DMS53 treated with DMSO at 0.1 percent for 48 hours (cell line): ENCODE measurements around the gene ACRV1.
"Not testable (repeated sequence)": the region's sequence is repeated elsewhere in the genome, so short reads cannot be mapped to it uniquely, and the experiment has no call there.

ENCODE experiments used
- DNase-seq: peaks from one replicate; lab custom pipeline; 2025; ENCODE audit not compliant: unreplicated experiment; lab: John Stamatoyannopoulos, UW

ACRV1 gene, protein sequence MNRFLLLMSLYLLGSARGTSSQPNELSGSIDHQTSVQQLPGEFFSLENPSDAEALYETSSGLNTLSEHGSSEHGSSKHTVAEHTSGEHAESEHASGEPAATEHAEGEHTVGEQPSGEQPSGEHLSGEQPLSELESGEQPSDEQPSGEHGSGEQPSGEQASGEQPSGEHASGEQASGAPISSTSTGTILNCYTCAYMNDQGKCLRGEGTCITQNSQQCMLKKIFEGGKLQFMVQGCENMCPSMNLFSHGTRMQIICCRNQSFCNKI

GRCh38 chr11:125680747-125681146 is at the start of gene ACRV1:
Gene ACRV1, minus strand, starts transcription at chr11:125680847. Its CDS starts 67 bp downstream, at chr11:125680780.
- no peak for DNase-seq

DNA sequence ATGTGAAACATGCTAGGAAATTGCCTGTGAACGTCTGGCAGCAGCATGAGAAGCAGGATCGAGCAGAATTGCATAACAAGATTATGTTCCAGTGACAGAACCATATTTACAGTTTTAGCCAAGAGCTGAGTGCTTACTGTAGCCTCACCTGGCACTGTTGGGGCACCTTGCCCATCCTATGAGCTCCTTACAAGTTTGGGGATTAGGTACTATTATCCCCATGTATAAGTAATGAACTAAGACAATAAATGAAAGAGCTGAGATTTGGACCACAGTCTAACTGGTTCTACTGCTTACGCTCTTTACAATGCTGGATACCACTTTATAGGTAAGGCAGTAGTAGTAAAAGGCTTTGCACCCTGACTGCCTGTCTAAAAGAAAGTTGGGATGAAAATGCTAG is 48.3 kb upstream of the ACRV1 start:
- DNase-seq, result no peak

DNA sequence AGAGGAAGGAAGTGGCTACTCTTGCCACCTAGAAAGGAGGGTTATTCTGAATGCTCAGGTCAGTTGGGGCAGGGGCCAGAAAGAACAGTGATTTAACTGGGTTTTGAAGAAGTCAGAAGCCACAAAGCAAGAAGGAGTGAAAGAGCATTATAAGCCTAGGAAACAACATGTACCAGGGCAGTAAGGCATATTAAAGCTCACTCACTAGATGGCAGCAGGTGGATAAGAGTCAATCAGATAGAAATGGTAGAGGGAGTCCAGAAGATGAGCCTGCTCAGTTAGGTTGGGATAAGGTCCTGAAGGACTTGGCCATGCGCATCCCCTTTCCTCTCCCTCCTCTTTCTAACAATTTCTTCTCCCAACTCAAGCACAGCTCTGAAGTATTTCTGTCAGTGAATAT is 43.5 kb upstream of the ACRV1 start:
- peak; percentile 23 for DNase-seq

GRCh38 chr11:125720781-125721180 is 40.1 kb upstream of the ACRV1 start:
- no peak for DNase-seq

DNA sequence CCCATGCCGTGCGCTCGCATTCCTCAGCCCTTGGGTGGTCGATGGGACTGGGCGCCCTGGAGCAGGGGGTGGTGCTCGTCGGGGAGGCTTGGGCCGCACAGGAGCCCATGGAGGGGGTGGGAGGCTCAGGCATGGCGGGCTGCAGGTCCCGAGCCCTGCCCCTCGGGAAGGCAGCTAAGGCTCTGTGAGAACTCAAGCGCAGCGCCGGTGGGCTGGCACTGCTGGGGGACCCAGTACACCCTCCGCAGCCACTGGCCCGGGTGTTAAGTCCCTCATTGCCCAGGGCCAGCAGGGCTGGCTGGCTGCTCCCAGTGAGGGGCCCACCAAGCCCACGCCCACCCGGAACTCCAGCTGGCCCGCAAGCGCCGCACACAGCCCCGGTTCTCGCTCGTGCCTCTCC is 24.0 kb upstream of the ACRV1 start:
- DNase-seq, result not testable (repeated sequence)

- DNase-seq, result no peak
Measured at GRCh38 chr11:125701858-125702621, 21.4 kb upstream of the ACRV1 start.

- no peak for DNase-seq
Measured at GRCh38 chr11:125701018-125701610, 20.5 kb upstream of the ACRV1 start.

- DNase-seq, result no peak
Measured at GRCh38 chr11:125694951-125695350, 14.3 kb upstream of the ACRV1 start.

- no peak for DNase-seq
Measured at GRCh38 chr11:125692887-125693286, 12.2 kb upstream of the ACRV1 start.

- no peak for DNase-seq
Measured at GRCh38 chr11:125690006-125690405, 9.4 kb upstream of the ACRV1 start.

DNA sequence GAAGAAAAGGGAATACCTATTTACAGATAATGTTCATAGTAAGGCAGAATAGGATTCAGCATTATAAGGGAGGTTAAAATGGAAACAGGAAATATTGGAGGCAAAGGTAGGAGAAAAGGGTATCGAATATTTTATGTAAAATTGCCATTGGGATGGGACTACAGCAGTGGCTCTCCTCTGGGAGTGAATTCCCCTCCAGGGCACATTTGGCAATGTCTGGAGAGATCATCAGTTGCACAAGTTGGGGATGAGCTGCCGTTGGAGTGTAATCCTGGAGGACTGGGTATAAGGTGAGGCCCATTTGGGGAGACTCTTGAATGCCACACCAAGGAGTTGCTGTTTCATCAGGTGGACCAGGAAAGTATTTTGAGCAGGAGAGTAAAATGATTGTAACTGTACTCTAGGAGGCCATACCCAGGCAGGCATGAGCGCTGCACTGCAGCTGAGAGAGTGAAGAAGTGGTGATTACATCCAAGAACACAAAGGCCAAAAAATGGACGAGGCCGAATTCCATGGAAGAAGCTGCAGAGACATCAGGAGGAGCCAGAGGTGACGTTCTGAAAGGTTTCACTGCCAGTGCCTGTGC is 8.7 kb upstream of the ACRV1 start:
- DNase-seq, result no peak

- no peak for DNase-seq
Measured at GRCh38 chr11:125688632-125689031, 8.0 kb upstream of the ACRV1 start.

DNA sequence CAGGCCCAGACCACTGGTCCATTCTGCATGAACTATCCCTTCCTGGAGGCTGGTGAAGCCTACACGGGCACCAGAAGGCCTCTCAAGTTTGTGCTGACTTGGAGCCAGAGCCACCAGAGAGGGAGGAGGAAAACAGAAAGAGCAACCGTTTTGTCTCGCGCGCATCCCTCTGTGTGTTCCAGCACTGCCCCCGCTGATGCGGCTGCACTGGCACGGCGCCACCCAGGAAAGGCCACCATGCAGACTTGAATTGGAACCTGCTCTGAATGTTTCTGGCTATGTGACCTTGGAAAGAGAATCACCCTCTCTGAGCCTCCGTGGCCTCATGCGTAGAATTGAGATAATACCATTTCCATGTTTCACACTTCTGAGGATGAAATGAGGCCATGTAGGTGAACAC is 7.4 kb upstream of the ACRV1 start:
- no peak for DNase-seq

DNA sequence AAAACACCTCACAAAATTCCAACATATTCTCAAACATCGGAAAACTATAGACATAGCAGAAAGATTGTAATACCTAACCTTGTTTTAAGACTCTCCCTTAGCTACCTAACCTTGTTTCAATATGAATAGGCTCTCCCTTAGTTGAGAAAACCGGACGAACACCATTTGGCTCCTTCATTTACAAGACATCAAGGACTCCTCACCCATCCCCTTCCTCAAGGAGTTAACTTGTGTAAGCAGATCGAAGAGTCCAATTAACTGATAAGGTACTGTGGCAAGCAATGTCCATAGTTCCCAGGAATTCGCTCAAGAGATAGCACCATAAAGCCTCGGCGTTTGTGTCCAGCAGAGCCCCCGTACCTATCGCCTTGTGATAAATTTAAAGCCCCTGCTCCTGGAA is 4.6 kb upstream of the ACRV1 start:
- no peak for DNase-seq

- no peak for DNase-seq
Measured at GRCh38 chr11:125679837-125680236, 810 bp downstream of the ACRV1 start.

DNA sequence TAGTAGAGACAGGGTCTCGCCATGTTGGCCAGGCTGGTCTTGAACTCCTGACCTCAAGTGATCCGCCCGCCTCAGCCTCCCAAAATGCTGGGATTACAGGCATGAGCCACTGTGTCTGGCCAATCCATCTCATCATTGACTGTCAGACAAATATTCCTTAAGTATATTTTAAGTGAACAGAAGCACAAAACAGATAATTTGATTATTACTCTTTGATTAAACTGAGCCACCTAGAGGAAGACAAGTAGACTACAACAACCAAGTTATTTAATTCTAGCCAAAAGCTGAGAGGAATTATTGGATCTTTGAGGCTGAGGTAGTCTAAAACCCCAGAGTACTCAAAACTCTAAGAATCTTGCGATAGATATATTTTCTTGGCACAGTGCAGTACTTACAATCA is 1.2 kb downstream of the ACRV1 start:
- DNase-seq, result no peak

- DNase-seq, result no peak
Measured at GRCh38 chr11:125675196-125675595, 5.5 kb downstream of the ACRV1 start.

- DNase-seq, result no peak
Measured at GRCh38 chr11:125674210-125674609, 6.4 kb downstream of the ACRV1 start.

- DNase-seq, result no peak
Measured at GRCh38 chr11:125671561-125671960, 9.1 kb downstream of the ACRV1 start.

DNA sequence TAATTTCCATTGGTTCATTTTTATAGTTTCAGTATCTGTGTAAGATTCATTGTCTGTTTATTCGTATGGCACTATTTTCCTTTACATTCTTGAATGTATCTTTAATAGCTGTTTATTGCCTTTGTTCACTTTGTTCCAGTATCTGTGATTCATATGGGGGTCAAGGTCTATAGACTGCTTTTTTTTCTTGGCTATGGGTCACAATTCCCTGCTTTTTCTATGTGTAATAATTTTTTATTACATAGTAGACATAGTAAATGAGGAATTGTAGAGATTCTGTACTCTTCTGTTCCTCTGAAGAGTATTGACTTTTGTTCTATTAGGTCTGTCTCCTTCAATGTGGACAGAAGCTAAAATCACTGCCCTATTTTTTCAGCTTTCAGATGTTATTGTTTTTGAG is 10.5 kb downstream of the ACRV1 start:
- DNase-seq, result no peak

GRCh38 chr11:125667151-125667550 is 13.5 kb downstream of the ACRV1 start:
- no peak for DNase-seq

- no peak for DNase-seq
Measured at GRCh38 chr11:125663910-125664309, 16.7 kb downstream of the ACRV1 start.
